ENCODE results near the gene ZBTB20.

The ZBTB20 gene

DNA sequence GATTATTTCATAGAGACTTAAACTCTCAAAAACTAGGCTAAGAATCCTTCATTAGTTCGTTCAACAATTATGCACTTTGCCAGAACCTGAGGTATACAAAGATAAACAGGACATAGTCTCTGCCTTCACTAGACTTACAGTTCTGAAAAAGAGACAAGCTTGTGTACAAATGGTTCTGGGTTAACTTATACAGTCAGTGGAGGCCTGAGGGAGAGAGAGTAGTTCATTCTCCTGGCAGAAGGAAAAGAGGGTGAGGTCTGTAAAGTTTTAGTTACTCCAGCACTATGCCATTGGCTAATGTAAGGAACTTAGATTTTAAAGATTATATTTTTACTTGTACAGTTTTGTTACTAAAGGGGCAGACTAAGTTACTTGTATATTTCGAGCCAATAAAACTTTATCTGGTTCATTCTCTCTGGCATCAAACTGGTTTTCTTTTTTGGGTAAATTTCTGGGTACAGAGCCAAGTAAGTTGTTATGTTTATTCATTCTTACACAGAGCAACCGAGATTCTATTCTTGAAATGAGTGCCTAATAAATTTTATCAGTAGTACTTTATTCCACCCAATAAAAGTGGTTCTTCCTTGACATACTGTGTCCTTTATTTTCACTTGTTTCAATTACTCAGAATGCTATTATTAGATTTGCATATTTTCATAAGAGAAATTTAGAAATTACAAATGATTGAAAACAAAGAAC, 574.6 kb downstream of the ZBTB20 start:
- DNase-seq (ENCODE audit: low read depth in 2 of 2): no peak

DNA sequence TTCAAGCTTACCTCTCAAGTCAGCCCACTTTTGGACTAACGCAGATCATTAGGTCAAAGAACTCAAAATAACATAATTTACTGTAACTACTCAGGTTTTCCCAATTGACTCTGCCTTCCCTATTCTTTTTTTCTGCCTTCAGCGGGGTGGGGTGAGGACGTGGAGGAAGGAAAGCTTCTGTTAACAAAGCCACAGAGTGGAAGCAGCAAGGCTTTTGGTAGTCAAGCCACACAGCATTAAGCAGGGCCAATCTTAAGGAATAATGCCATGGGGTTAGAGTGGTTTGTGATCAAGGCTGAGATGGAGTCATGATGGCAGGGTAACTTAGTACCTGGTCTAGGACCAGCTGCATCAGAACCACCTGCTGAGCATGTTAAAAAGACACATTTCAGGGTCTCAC, 575.7 kb downstream of the ZBTB20 start:
- DNase-seq (ENCODE audit: low read depth in 2 of 2): no peak

DNA sequence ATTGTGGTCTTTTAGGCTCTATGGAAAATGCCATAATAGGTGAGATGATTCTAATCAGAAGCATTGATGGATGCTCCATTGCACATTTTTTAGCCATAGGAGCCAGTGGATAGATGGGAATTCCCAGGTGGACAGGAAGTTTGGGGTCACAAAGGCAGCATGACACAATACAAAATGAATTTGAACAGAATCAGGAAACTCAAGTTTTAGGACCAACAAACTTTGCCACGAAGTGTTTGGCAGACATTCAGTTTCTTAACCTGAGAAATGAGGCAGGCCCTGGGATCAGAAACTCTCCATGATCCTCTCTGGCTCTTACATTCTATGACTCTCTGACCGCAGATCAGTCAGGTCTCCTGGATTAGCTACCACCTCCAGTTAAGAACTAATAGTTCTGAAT, 577.9 kb downstream of the ZBTB20 start:
- DNase-seq (ENCODE audit: low read depth in 2 of 2): no peak

DNA sequence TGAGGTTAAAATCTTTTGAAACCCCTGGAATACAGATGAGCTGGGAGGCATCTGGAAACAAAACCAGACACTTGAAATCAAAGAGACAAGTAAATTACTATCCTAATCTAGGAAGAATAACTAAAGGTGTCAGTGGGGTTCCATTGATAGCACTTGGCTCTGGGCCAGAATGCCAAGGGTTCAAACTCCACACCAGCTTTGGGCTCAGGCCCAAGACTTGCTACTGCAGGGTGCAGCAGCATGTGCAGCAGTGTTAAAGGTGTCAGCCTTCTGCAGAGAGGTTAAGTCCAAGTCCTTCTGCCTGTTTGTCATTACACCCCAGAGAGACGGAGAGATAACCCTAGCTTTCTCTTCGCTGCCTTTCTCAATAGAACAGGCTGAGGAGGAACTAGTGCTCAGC, 579.3 kb downstream of the ZBTB20 start:
- DNase-seq (ENCODE audit: low read depth in 2 of 2): no peak

DNA sequence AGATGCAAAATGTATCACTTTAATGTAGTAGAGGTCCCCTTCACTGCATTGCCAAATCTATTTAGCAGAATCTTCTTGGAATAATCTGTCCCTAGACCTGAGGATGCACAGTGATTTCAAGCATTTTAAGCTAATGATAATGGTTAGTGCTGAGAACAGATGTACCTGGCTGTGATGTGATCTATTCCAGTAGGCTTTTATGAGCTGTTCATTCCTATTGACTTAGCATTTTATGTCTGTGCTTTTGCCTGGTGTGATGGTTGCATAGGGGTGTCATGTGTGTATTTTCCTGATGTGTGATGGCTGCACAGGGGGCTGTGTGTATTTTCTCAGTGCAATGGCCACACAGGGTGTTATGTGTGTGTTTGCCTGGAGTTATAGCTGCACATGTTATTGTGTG, 580.3 kb downstream of the ZBTB20 start:
- DNase-seq (ENCODE audit: low read depth in 2 of 2): no peak

DNA sequence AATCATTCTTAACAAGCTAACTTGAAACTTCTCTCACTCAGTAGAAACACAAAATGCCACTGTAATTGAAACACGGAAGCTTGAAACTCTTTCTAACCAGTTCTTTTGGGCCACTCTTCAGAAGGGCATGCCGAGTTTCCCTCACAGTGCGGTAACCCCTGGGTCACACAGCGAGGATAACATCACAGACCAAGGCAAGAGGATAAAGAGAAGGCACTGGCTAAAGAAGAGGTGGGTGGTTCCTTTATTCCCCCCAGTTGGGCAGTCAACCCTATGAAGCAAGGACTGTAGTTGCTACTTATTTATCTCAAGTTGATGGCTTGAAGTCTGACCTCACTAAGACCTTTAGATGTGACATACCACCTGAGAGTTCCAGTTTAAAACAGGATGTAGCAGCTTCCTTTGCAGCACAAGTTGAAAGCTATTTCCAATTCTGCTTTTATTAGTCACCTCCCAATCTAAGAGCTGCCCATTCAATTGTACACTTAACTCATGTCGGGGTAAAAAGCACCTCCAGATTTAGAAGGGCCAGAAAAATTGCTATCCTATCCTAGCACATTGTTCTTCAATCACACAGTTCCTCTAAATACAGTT, 580.8 kb downstream of the ZBTB20 start:
- DNase-seq (ENCODE audit: low read depth in 2 of 2): no peak

DNA sequence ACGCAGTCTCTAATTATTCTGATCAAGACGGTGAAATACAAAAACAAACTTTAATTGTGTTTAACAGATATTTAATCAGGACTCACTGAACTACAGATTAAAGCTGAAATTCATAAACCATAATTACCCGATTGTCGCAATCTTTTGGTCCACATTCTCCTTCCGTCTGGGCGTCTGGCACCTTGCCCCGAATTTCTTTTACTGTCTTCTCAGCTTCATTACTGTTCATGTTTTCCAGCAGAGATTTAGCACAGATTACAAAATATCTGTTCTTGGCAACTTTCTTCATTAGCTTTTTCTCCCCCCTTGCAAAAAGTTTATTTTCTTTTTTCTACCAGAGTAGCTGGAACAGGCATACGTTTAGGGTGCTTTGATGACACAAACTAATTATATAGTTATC, 581.9 kb downstream of the ZBTB20 start:
- no peak for DNase-seq (ENCODE audit: low read depth in 2 of 2)

DNA sequence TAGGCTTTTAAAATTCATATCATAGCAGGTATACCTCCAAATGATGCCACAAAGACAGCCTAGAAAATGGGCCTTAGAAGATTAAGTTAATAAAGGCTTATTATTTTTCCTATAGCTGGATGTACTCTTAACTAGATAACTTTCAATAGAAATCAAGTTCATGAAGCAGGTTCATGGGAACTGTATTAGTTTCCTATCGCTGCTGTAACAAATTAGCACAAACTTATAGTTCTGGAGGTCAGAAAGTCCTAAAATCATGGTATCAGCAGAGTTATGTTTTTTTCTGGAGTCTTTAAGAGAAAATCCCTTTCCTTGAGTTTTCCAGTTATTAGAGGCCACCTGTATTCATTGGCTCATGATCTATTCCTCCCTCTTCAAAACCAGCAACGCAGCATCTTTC, 583.4 kb downstream of the ZBTB20 start:
- no peak for DNase-seq (ENCODE audit: low read depth in 2 of 2)

DNA sequence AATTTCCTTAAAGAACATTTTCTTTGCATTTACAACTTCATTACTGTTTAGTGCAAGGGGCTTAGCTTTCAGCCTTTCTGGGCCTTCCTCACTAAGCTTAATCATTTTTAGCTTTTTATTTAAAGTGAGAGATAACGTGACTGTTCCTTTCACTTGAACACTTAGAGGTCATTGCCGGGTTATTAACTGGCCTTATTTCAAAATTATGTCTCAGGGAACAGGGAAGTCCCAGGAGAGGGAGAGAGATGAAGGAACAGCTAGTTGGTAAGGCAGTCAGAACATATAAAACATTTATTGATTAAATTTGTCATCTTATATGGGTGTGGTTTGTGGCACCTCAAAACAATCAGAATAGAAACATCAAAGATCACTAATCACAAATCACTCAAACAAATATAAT, 584.5 kb downstream of the ZBTB20 start:
- no peak for DNase-seq (ENCODE audit: low read depth in 2 of 2)

DNA sequence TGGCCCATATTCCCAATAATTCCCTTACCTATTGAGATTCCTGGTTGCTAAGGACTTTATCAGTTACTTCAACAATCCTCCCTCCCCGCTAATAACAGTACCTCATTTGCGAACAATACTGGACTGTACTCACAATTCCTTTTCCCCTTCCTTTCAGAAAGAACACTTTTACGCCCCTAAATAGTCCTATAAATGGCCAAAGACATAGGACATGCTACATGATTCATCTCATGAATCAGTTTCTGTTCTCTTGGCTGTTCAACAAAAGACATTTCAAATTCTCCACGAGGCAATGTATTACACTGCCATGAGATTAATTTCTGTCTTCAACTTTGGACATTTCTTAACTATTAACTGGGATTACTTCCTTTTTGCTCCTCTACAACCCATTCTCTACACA, 588.8 kb downstream of the ZBTB20 start:
- no peak for DNase-seq (ENCODE audit: low read depth in 2 of 2)

DNA sequence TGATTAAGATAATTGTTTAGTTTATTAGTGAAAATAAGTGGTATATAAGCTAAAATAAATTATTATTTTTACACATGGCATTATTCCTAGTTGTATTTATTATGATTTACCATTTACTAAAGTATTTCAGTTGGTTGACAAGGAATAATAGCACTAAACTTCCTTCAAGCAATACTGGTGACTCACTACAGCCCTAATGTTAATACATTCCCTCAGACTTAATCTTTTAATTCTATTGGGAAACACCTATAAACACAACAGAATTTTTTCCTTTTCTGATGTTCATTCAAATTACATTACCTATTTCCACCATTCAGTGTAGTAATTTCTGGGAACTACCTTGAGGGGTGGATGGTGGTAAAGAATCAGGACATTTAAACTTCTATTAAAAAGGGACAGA, 589.3 kb downstream of the ZBTB20 start:
- no peak for DNase-seq (ENCODE audit: low read depth in 2 of 2)

DNA sequence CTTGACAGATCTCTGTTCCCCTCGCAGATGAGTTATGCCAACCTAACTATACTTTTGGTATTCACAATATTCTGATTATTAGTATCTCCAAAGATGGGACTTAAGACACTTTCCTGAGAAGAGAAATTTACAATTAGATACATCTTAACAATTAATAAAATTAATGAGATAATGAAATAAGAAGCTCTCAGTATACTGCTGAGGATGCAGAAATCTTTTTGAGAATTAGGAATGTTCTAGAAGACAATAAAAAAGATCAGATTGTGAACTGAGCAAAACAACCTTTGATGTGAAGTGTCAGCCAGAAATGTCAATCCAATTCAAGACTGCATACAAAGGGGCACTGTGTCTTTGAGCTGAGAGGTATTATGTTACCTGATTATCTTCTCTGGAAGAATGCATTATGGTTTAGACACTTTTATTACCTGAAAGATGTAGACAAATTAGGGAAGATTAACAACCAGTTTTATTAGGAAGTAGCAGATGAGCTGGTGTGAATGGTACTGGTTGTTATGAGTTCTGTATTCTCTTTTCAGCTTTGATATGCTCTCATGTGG, 590.4 kb downstream of the ZBTB20 start:
- DNase-seq (ENCODE audit: low read depth in 2 of 2): no peak

DNA sequence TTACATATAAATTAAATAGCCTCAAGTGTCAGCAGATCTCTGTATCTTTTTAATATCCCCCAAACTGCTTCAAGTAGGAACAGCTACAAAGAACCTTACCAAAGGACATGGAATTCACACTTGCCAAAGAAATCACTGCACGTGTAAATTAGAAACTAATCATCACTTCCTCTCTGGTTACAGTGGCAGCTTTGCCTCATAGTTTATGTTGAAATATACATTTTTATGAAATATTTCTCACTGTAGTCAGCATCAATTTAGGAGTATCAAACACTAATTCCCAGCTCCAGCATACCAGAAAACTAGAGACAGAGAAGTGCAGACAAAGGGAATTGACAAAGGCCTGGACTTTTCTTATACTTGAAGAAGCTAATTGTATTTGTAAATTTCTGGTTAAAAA, 592.4 kb downstream of the ZBTB20 start:
- no peak for DNase-seq (ENCODE audit: low read depth in 2 of 2)

DNA sequence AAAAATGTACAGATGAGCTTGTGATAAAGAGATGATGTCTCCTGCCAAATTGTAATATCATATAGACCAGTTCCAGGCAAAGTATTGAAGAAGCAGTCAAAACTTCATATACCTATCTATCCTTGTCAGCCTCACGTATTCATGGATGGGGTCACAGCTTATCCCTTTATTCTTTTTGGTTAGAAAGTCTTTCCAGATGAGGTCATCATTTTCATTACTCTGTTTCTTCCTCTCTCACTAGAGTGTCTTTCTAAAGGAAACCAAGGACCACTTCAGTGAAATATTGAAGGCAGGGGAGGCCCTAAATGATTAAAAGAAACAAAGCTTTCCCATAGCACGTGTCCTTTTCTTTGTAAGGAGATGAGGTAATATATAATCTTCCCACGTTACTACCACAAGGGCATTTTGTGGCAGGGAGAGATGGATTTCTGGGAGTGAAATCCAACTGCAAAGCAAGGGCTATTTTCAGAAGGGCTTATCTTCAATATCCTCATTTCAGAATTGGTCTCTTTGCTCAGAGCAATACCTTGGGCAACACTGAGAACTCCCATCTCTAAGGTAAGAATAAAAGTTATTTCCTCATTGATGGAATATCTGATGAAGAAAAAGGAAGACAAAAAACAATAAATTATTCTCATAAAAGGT, 593.0 kb downstream of the ZBTB20 start:
- no peak for DNase-seq (ENCODE audit: low read depth in 2 of 2)

DNA sequence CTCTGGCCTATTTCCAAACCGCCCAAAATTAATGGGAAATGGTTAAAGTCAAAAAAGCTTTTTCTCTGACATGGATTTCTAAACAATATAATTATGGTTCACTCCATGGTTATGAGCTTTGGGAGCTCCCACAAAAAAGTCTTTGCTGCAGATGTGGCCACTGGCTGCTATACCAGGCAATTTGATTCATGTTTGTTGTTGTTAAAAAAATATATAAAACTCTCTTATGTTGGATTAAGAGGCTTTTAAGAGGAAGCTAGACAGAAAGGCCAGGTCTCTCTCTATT, 594.6 kb downstream of the ZBTB20 start:
- no peak for DNase-seq (ENCODE audit: low read depth in 2 of 2)

DNA sequence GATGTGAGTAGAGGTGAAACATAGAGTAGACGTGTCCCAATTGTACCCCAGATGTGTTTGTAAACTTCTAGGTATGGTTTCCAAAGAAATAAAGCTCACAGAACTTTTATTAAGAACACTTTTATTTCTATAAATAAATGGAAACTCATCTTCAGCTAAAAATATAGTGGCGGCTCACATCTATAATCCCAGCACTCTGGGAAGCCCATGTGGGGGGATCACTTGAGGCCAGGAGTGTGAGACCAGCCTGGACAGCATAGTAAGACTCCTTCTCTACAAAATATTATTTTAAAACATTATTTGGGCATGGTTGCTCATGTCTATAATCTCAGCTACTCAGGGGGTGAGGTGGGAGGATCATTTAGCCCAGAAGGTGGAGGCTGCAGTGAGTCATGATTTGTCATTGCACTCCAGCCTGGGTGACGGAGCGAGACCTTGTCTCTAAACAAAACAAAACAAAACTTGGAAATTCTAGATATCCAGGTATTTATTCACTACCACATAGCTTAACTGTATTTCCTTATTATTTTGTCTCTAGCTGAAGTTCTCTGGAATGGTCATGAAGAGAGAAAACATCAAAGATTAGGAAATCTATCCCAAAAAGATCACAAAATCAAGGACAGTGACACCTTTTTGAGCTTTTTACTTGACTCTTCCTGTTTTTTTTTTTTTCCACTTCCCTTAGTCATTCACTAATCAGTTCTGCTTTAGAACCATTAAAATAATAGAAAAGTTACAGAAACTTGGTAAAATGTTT, 595.1 kb downstream of the ZBTB20 start:
- no peak for DNase-seq (ENCODE audit: low read depth in 2 of 2)

DNA sequence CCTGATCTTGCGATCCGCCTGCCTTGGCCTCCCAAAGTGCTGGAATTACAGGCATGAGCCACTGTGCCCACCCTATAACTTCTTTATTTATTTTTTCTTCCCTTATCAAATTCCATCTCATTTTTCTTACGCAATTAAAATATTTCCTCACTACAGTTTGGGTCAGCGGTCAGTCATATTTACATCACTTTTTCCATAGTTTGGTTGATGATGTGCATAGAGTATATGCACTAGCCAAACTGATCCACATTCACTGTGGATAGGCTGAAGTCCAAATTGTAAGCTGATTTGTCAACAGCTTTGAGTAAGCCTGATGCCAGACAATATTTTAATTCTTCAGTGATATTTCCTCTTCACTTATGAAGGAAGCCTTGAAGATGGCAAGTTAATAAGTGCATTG, 596.9 kb downstream of the ZBTB20 start:
- no peak for DNase-seq (ENCODE audit: low read depth in 2 of 2)

DNA sequence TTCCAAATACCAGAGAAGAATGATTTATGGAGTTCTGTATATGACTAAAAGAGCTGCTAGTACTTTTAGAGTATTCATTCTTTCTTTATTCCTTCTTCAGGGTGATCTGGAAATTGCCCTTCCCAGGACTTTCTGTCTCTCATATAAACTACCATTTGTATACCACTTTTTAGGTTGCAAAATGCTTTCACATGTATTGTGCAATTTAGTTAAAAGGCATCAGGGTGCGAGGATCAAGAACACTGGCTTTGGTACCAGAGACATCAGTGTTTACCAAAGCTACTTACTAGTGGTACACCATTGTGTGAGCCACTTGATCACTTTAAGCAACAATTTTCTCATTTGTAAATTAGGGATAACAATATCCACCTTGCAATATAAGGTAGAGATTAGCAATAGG, 601.9 kb downstream of the ZBTB20 start:
- no peak for DNase-seq (ENCODE audit: low read depth in 2 of 2)

DNA sequence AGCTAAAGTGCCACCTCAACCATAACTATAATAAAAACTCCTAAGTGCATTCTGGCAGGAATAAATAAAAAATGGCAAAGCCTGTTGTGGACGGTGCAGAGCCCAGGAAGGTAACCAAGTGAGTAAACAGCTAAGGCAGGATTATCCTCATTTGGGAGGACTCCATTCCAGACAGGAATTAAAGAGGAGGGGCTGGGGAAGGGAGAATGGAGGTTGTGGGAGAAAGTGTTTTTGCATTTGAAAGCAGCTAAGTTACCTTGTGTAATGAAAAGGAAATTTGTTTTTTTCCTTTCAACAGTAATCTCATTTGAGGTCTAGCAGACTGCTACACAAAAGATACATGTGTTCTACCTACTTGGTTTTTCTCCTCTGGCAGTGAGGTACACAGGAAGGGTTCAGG, 604.7 kb downstream of the ZBTB20 start:
- no peak for DNase-seq (ENCODE audit: low read depth in 2 of 2)

DNA sequence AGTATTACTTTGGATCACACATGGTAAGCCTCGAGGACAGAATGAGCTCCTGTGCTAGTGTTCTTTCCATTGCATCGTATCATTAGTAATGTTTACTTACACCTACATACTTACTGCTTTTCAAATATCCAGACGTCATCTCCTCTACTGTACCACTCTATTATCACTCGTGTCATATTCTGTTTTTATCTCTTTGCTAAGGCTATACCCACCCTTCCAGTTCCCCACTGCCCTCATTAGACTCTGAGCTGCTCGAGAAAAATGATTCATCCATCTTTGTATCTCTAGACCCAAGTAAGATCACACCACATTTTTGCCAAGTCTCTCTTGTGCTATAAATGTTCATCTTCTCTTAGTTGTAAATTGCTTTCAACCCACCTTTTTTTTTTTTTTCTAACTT, 607.6 kb downstream of the ZBTB20 start:
- DNase-seq (ENCODE audit: low read depth in 2 of 2): no peak

DNA sequence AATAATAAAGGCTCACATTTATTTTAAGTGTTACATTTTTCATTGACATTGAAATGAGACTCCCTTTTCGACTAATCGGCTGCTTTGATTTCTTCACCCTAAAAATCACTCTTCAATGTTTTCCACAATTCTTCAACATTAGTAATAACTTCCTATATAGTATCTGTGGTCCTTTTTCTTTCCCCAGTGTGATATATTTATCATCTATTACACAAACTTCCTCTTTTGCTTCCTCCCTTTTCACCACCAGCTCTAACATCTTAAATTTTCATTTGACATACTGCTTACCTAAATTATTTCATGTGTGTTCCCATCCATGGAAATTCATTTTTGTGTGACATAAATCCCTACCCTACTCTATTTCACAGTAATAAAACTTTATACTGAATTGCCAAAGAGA, 608.9 kb downstream of the ZBTB20 start:
- DNase-seq (ENCODE audit: low read depth in 2 of 2): no peak

DNA sequence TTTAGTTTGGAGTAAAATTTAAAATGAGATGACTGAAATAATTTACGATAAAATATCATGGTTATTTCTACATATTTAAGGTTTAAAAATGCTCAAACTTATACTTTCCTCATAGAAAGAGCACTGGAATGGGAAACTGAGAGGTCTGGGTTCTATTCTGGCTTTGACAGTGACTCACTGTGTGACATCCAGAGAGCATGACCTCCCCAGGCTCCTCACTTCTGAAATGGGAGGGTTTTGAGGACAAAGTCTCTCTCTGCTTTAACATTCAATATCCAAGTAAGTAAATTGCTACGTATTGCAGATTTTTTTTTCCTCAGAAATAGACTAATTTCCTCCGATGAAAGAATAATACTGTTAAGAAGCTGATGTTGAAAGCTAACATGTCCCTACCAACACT, 618.6 kb downstream of the ZBTB20 start:
- DNase-seq (ENCODE audit: low read depth in 2 of 2): no peak

Data from activated CD4-positive, alpha-beta T cell treated with anti-CD3 and anti-CD28 coated beads for 24 hours (primary cell).